DMS 273 (cell line): ENCODE results near the gene ACKR4.
"Not testable (repeated sequence)": the region's sequence is repeated elsewhere in the genome, so short reads cannot be mapped to it uniquely, and the experiment has no call there.

Experiments used
- DNase-seq: peaks from one replicate; lab custom pipeline; 2025; ENCODE audit not compliant: unreplicated experiment; lab: John Stamatoyannopoulos, UW

ACKR4 gene

GRCh38 chr3:132638706-132639105 is 41.6 kb downstream of the ACKR4 start:
- DNase-seq: no peak

GRCh38 chr3:132641427-132641826 is 44.4 kb downstream of the ACKR4 start:
- not testable (repeated sequence) for DNase-seq

- DNase-seq: peak; percentile 75
Observed at GRCh38 chr3:132641837-132642538, 44.9 kb downstream of the ACKR4 start.

- no peak for DNase-seq
Observed at GRCh38 chr3:132642539-132642847, 45.4 kb downstream of the ACKR4 start.

GRCh38 chr3:132643366-132643765 is 46.3 kb downstream of the ACKR4 start:
- no peak for DNase-seq

- DNase-seq: peak; percentile 34
Observed at GRCh38 chr3:132645058-132645457, 48.0 kb downstream of the ACKR4 start.

GRCh38 chr3:132650153-132650552 is 53.1 kb downstream of the ACKR4 start:
- DNase-seq: no peak
